GM12873 (cell line): ENCODE data around the gene TXLNB.

Source experiments
- TF ChIP-seq, protein P1 (sequence below): IDR thresholded peaks from 2 replicates; pipeline ENCODE4 v1.5.1; 2012; ENCODE audit warnings: low read depth, mild to moderate bottlenecking, moderate library complexity, low read length, control low read depth; ENCODE audit not compliant: insufficient read depth; ENCODE audit errors: missing control alignments

TXLNB gene

DNA sequence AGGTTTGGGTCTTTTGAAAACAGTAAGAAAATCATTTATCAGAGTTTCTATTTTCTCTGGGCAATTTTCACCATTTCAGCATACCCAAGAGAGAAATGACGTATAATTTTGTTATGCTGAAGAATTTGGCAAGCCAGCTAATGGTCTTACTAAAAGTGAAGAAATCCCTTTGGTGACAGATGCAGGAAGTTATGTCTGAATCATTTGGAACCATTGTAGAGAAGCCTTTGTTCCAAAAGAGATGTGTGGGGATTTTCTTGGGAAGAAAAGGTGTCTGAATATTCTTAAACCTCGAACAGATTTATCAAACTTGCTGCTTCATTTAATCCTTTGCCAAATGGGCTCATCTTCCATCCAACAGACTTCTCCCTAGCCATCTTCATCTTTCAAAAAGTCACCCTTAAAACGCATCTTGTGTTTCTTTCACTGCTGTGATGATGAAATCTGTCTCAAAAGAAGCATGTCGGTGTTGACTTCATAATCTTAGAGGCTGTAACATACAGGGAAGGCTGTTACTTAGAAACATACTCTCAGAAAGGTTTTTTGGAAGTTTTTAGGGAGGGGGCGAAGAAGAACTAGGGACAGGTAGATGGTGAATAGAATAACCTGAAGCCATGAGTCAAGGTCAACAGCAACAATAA lies 43.1 kb upstream of the TXLNB start:
- TF ChIP-seq, protein P1, sequence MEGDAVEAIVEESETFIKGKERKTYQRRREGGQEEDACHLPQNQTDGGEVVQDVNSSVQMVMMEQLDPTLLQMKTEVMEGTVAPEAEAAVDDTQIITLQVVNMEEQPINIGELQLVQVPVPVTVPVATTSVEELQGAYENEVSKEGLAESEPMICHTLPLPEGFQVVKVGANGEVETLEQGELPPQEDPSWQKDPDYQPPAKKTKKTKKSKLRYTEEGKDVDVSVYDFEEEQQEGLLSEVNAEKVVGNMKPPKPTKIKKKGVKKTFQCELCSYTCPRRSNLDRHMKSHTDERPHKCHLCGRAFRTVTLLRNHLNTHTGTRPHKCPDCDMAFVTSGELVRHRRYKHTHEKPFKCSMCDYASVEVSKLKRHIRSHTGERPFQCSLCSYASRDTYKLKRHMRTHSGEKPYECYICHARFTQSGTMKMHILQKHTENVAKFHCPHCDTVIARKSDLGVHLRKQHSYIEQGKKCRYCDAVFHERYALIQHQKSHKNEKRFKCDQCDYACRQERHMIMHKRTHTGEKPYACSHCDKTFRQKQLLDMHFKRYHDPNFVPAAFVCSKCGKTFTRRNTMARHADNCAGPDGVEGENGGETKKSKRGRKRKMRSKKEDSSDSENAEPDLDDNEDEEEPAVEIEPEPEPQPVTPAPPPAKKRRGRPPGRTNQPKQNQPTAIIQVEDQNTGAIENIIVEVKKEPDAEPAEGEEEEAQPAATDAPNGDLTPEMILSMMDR: no peak

DNA sequence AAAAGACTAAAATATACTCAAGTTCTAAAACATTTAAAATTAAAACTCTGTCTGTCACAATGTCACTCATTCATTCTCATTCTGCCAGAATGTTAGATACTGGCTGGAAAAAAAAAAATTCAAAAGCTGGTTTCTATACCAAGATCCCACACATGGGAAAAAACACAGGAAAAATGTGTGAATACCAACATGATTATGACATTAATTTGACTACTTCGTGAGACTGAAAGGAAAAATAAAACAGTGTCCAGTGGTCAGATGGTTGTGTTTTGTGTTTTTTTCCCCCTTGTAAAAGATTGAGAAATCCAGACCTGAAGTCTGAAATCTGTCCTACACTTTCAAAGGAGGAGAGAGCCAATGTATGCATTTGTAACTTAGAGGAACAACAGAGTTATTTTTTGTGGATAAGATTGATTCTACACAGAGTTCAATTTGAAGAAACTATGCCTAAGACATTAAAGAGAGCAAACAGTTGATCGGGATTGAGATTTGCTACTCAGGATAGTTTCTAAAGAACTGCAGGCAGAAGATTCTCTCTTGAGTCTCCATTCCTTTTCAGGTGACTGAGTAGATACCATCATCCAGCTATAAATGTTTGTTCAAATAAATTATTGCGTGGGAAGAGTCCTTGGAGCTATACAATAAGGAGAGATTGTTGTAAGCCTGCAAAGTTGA lies 39.2 kb upstream of the TXLNB start:
- TF ChIP-seq, protein P1: no peak

DNA sequence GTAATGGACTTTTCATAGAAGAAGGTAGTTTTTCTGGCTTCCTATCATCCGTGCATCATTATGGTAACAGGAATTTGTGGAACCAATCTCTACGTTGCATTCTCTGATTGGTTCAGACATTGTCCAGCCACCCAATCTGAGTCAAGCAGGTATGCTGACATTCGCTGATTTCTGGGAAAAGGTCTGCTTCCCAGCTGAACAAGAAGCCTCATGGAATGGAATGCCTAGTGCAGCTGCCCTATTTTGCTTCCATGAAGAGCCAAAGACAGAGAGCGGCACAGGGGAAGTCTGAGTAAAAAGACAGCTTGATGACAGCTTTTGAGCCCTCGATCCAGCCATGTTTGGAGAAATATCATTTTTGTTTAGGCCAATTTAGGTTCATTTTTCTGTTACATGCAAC lies 38.5 kb upstream of the TXLNB start:
- TF ChIP-seq, protein P1: no peak

DNA sequence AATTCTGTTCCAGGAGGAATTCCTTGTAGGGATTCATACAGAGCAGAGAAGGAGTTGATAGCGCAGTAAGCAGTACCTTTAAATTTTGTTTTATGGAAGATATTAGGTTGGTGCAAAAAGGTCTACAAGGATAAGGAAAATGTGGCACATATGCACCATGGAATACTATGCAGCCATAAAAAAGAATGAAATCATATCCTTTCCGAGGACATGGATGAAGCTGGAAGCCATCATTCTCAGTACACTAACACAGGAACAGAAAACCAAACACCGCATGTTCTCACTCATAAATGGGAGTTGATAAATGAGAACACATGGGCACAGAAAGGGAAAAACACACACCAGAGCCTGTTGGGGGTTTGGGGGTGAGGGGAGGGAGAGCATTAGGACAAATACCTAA lies 37.4 kb upstream of the TXLNB start:
- TF ChIP-seq, protein P1: no peak

DNA sequence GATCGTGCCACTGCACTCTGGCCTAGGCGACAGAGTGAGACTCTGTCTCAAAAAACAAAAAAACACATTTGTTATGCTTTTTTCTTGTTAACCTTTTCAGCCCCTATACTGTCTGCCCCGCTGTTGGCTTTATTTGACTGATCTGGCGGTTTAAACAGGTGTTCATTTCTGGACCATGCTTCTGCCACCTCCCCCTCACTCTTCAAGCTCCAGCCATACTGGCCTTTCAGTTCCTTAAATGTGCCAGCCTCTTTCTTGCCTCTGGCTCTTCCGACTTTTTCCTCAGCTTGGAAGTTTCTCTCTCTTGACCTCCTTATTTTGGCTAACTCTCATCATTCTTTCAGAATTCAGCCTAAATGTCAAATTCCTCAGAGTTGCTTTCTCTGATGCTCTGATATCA lies 35.2 kb upstream of the TXLNB start:
- TF ChIP-seq, protein P1: no peak

DNA sequence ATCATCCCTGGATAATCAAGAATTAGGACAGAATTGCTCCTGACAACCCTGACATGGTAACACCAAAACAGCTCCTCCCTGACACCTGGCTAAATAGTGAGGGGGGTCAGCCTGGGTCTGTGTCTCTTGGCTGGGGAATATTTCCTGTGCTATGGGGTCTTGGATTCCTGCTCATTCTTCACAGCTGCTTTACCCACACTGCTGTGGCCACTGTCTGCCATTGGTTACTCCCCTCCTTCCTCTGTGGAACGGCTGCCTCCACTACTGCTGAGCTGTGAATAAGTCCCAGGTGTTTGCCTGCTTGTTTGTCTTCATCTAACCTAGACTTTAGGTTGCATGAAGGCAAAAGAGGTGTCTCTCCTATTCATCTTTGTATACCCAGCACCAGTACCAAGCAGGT lies 33.9 kb upstream of the TXLNB start:
- TF ChIP-seq, protein P1: no peak

DNA sequence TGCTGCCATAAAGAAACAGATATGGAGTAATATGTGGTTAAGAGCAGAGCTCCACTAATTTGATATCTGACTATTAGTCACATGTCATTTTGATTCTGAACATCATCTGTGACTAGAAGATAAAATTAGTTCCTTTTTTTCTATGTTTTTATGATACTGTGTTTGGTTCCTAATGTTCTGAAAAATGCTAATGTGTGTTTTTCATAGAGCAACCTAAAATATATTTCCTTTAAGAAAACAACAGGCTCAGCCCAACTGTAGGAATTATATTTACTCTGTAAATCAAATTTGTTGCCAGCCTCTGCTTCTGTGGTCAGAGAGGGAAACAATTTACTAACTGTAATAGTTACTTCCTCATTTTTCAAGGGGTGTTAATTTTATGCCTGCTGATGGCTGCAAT lies 33.3 kb upstream of the TXLNB start:
- TF ChIP-seq, protein P1: no peak
